K562 (cell line): ENCODE results near the gene EFEMP2. TPM values are rescaled to one million over a fixed set of nuclear protein-coding genes. Genes with fewer than 3 reads are reported as not detected.
A peak's percentile ranks its signal among the peaks of the same experiment; 100 is the strongest.

Experiments
- BHLHE40 ChIP-seq: IDR thresholded peaks from 2 replicates; pipeline ENCODE4 v1.6.1; 2011; ENCODE audit warnings: low read length, improper control_type of control experiment
- FOXA1 ChIP-seq: fragments of 450-650 bp; IDR thresholded peaks from 2 replicates; pipeline ENCODE4 v1.6.1; 2016; ENCODE audit warnings: mild to moderate bottlenecking, borderline replicate concordance
- FOXA3 ChIP-seq, 2 experiments: fragments of 450-650 bp in 1 of 2; sonication (generic) in 1 of 2; formaldehyde crosslinking; IDR thresholded peaks in 1 of 2; conservative IDR thresholded peaks in 1 of 2; 2 replicates each; pipeline versions ENCODE4 v1.4.0 to v1.8.0; 2020 to 2022; ENCODE audit warnings: mild to moderate bottlenecking in 2 of 2, missing genetic modification reagents in 1 of 2
- FOXK2 ChIP-seq, 2 experiments: fragments of 450-650 bp; IDR thresholded peaks in 1 of 2; conservative IDR thresholded peaks in 1 of 2; 2 replicates each; pipeline ENCODE4 v1.6.1; 2016; ENCODE audit warnings: low read depth in 2 of 2, mild to moderate bottlenecking in 1 of 2
- HDGF ChIP-seq: fragments of 450-650 bp; IDR thresholded peaks from 2 replicates; pipeline ENCODE4 v1.6.1; 2016
- HOXB6 ChIP-seq: fragments of 250-450 bp; sonication (Bioruptor Pico); IDR thresholded peaks from 2 replicates; pipeline ENCODE4 v1.5.1; 2022; ENCODE audit warnings: mild to moderate bottlenecking, borderline replicate concordance
- IFI16 ChIP-seq: fragments of 250-450 bp; sonication (Bioruptor Pico); IDR thresholded peaks from 2 replicates; pipeline ENCODE4 v2.1.2; 2022; ENCODE audit warnings: mild to moderate bottlenecking, inconsistent platforms
- KDM5B ChIP-seq: fragments of 200-600 bp; sonication (generic); IDR thresholded peaks from 2 replicates; pipeline ENCODE4 v1.6.1; 2012; ENCODE audit warnings: low read depth, mild to moderate bottlenecking, moderate library complexity, low read length, control low read depth, inconsistent platforms; ENCODE audit not compliant: insufficient replicate concordance
- NFXL1 ChIP-seq: fragments of 450-650 bp; formaldehyde crosslinking; IDR thresholded peaks from 2 replicates; pipeline ENCODE4 v1.4.0; 2021; ENCODE audit warnings: mild to moderate bottlenecking
- POLR2A ChIP-seq: fragments of 450-650 bp; conservative IDR thresholded peaks from 2 replicates; pipeline ENCODE4 v1.6.1; 2016
- POLR2AphosphoS5 ChIP-seq: IDR thresholded peaks from 2 replicates; pipeline ENCODE4 v1.6.1; 2011; ENCODE audit warnings: mild to moderate bottlenecking, low read depth, low read length, moderate library complexity; ENCODE audit not compliant: control insufficient read depth, insufficient read depth
- RBM34 ChIP-seq: fragments of 200-400 bp; formaldehyde crosslinking; IDR thresholded peaks from 2 replicates; pipeline ENCODE4 v1.6.1; 2018; ENCODE audit warnings: low read length, borderline replicate concordance; ENCODE audit not compliant: insufficient read depth
- RUNX1 ChIP-seq: sonication (generic); IDR thresholded peaks from 2 replicates; pipeline ENCODE4 v1.6.1; 2016; ENCODE audit warnings: antibody characterized with exemption, low read depth
- SMARCA4 ChIP-seq: fragments of 450-650 bp; IDR thresholded peaks from 2 replicates; pipeline ENCODE4 v1.6.1; 2016
- SP1 ChIP-seq: sonication (generic); formaldehyde crosslinking; IDR thresholded peaks from 2 replicates; pipeline ENCODE4 v1.8.1; 2022; ENCODE audit warnings: mild to moderate bottlenecking, missing genetic modification reagents
- ZBTB17 ChIP-seq: fragments of 450-650 bp; formaldehyde crosslinking; IDR thresholded peaks from 2 replicates; pipeline ENCODE4 v1.4.0; 2020; ENCODE audit warnings: mild to moderate bottlenecking
- ZC3H4 ChIP-seq: sonication (generic); formaldehyde crosslinking; IDR thresholded peaks from 2 replicates; pipeline ENCODE4 v1.9.0; 2021; ENCODE audit warnings: missing genetic modification reagents, borderline replicate concordance
- ZNF121 ChIP-seq: sonication (generic); formaldehyde crosslinking; conservative IDR thresholded peaks from 2 replicates; pipeline ENCODE4 v1.8.0; 2022; ENCODE audit warnings: missing genetic modification reagents
- ZNF140 ChIP-seq: fragments of 250-450 bp; sonication (Bioruptor Pico); IDR thresholded peaks from 2 replicates; pipeline ENCODE4 v1.8.0; 2021; ENCODE audit warnings: moderate library complexity, mild to moderate bottlenecking, inconsistent platforms
- polyA plus RNA-seq, 8 experiments: library from polyadenylated mRNA; depleted of rRNA in 4 of 8; stranded (reverse) in 5 of 8; unstranded in 3 of 8; fragments of >200 nt; fragmentation: Nextera tagmentation in 2 of 8; fragmentation: Illumina TruSeq in 1 of 8; extraction: Ambion mirVana in 2 of 8; extraction: Trizol in 1 of 8; gene quantifications; 2 replicates each; pipeline versions ENCODE4 v1.2.1 to v1.2.3, GENCODE V29; 2011 to 2014; ENCODE audit warnings: inconsistent platforms in 1 of 8, missing spikeins in 1 of 8
- total RNA-seq, 7 experiments: library from RNA; depleted of rRNA in 6 of 7; stranded (reverse); fragments of >200 nt in 6 of 7; fragmentation: Illumina TruSeq in 2 of 7; extraction: Trizol in 2 of 7; gene quantifications; 2 replicates each; pipeline versions ENCODE4 v1.2.1 to v1.2.3, GENCODE V29; 2011 to 2021; ENCODE audit warnings: low replicate concordance in 1 of 7
- TF ChIP-seq, protein P1 (sequence below): sonication (generic); formaldehyde crosslinking; IDR thresholded peaks from 2 replicates; pipeline ENCODE4 v1.8.0; 2023; ENCODE audit warnings: mild to moderate bottlenecking, missing genetic modification reagents
- TF ChIP-seq, protein P2 (sequence below): fragments of 250-450 bp; sonication (Bioruptor Pico); IDR thresholded peaks from 2 replicates; pipeline ENCODE4 v1.9.0; 2021; ENCODE audit warnings: mild to moderate bottlenecking, inconsistent platforms
- TF ChIP-seq, protein P3 (sequence below), 2 experiments: IDR thresholded peaks in 1 of 2; conservative IDR thresholded peaks in 1 of 2; 2 replicates each; pipeline ENCODE4 v1.6.1; 2016; ENCODE audit warnings: low read depth in 2 of 2, mild to moderate bottlenecking in 1 of 2, missing compliant biosample characterization in 1 of 2, missing genetic modification characterization in 1 of 2, moderate library complexity in 1 of 2

EFEMP2 gene
- total and polyA plus RNA-seq, 9 of the 15 experiments (the other 6 are each of a cell fraction or from before 2014, with no cell fraction given): 0.07 to 2.9 (median 0.69) TPM; not detected in 1

DNA sequence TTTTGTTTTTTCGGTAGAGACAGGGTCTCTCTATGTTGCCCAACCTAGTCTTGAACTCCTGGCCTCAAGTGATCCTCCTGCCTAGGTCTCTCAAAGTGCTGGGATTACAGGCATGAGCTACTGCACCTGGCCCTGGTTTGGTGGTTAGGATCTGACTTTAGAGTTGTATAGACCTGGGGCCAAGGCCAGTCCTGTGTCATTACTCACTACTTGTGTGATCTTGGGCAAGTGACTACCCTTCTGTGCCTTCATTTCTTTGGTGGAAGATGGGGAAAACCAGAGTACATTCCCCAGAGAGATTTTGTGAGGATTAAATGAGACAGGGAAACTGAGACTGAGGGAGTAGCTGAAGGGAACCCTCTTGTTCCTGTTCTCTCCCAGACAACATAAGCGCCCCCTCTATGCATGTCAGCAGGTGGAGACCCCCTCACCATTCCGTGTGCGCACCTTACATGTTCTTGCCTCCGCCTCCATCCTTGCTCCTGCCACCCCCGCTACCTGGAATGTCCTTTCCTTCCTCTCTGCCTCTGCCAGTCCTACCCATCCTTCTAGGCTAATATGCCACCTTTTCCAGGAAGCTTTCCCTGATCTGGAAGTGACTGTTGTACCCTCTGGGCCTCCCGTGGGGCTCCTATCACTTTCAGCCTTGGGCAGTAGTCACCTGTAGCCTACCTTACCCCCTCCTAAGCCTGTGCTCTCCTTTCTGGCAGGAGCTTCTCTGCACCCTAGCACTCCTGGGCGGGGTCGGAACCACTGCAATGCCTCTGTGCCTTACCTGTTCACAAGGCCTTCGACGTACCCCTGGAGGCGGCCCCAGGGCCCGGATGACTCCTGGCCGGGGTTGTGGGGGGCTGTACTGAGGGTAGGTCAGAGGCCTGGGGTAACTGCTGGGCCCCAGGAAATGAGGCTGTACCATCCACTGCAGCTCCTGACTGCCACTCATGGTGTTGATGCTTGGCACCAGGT, 23.7 kb upstream of the EFEMP2 start (continued):
- TF ChIP-seq, protein P1, sequence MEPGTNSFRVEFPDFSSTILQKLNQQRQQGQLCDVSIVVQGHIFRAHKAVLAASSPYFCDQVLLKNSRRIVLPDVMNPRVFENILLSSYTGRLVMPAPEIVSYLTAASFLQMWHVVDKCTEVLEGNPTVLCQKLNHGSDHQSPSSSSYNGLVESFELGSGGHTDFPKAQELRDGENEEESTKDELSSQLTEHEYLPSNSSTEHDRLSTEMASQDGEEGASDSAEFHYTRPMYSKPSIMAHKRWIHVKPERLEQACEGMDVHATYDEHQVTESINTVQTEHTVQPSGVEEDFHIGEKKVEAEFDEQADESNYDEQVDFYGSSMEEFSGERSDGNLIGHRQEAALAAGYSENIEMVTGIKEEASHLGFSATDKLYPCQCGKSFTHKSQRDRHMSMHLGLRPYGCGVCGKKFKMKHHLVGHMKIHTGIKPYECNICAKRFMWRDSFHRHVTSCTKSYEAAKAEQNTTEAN (CRISPR knock-in tag): no peak
- TF ChIP-seq KDM5B (no peak), ZNF140 (no peak), HOXB6 (CRISPR knock-in tag) (no peak), IFI16 (CRISPR knock-in tag) (no peak), RUNX1 (no peak), BHLHE40 (no peak), POLR2AphosphoS5 (peak; percentile 57), RBM34 (no peak), POLR2A (peak; percentile 53), ZBTB17 (CRISPR knock-in tag) (no peak), ZNF121 (no peak), SMARCA4 (no peak), ZC3H4 (no peak), HDGF (no peak), SP1 (CRISPR knock-in tag) (no peak), FOXA3 (CRISPR knock-in tag; conservative IDR thresholded peaks at IDR 0.05 in 1 of 2, IDR thresholded peaks at IDR 0.05 in 1 of 2) (no peak), NFXL1 (peak; percentile 5; the same call in 1 of the 2 replicates), FOXA1 (no peak), FOXK2 (conservative IDR thresholded peaks at IDR 0.05 in 1 of 2, IDR thresholded peaks at IDR 0.05 in 1 of 2; ENCODE audit: low read depth in 2 of 2) (no peak)
- TF ChIP-seq, protein P2, sequence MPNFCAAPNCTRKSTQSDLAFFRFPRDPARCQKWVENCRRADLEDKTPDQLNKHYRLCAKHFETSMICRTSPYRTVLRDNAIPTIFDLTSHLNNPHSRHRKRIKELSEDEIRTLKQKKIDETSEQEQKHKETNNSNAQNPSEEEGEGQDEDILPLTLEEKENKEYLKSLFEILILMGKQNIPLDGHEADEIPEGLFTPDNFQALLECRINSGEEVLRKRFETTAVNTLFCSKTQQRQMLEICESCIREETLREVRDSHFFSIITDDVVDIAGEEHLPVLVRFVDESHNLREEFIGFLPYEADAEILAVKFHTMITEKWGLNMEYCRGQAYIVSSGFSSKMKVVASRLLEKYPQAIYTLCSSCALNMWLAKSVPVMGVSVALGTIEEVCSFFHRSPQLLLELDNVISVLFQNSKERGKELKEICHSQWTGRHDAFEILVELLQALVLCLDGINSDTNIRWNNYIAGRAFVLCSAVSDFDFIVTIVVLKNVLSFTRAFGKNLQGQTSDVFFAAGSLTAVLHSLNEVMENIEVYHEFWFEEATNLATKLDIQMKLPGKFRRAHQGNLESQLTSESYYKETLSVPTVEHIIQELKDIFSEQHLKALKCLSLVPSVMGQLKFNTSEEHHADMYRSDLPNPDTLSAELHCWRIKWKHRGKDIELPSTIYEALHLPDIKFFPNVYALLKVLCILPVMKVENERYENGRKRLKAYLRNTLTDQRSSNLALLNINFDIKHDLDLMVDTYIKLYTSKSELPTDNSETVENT (CRISPR knock-in tag): no peak
- TF ChIP-seq, protein P3, sequence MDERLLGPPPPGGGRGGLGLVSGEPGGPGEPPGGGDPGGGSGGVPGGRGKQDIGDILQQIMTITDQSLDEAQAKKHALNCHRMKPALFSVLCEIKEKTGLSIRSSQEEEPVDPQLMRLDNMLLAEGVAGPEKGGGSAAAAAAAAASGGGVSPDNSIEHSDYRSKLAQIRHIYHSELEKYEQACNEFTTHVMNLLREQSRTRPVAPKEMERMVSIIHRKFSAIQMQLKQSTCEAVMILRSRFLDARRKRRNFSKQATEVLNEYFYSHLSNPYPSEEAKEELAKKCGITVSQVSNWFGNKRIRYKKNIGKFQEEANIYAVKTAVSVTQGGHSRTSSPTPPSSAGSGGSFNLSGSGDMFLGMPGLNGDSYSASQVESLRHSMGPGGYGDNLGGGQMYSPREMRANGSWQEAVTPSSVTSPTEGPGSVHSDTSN (CRISPR knock-in tag; IDR thresholded peaks at IDR 0.05; ENCODE audit: low read depth): no peak
- TF ChIP-seq, protein P3 (tag; conservative IDR thresholded peaks at IDR 0.05; ENCODE audit: low read depth): no peak
